Pancreas (tissue), 10 donors: ENCODE data around the gene MEA1. TPM values are rescaled to one million over a fixed set of nuclear protein-coding genes. Genes with fewer than 3 reads are reported as not detected.

Source experiments
- ATAC-seq, 4 donors: fragments of 200-7000 bp; cut with Tn5 transposase; one replicate each; pipeline versions ENCODE4 v1.8.0 to v1.9.1; 2020; ENCODE audit warnings: mild to moderate bottlenecking in 4 of 4, moderate library complexity in 4 of 4
- DNase-seq, 6 donors: peaks; one replicate each; pipeline ENCODE4 v3.0.0-alpha.2; 2020
- FAIRE-seq: peaks from 2 replicates; lab custom pipeline; 2012; peaks lifted over from hg19 to GRCh38; lab: Jason Lieb, UNC
- H3K27ac ChIP-seq, 4 donors: fragments of 200-600 bp; sonication (generic); 1 replicate in 3 of 4; 2 replicates in 1 of 4; pipeline versions ENCODE4 v1.5.0 to v1.8.0; 2020
- H3K27me3 ChIP-seq, 4 donors: fragments of 200-600 bp; one replicate each; pipeline ENCODE4 v1.8.0; 2021
- H3K36me3 ChIP-seq, 3 donors: fragments of 200-600 bp; sonication (generic) in 1 of 3; one replicate each; pipeline versions ENCODE4 v1.5.0 to v1.8.0; 2020 to 2021
- H3K4me1 ChIP-seq, 3 donors: fragments of 200-600 bp; one replicate each; pipeline ENCODE4 v1.8.0; 2021
- H3K4me3 ChIP-seq, 4 donors: fragments of 200-600 bp; sonication (generic) in 2 of 4; one replicate each; pipeline versions ENCODE4 v1.5.0 to v1.8.0; 2020 to 2021
- H3K9me3 ChIP-seq, 4 donors: fragments of 200-600 bp; one replicate each; pipeline ENCODE4 v1.8.0; 2021
- CTCF ChIP-seq, 4 donors: fragments of 200-600 bp; sonication (generic) in 3 of 4; IDR thresholded peaks; one replicate each; pipeline versions ENCODE4 v1.5.0 to v1.8.0; 2021; ENCODE audit warnings: antibody characterized with exemption in 4 of 4
- WGBS, 2 donors: extraction: QIAGEN DNeasy Blood & Tissue Kit; methylation state at CpG; one replicate each; pipeline ENCODE4 v1.1.7; 2013; 5-methylcytosine and 5-hydroxymethylcytosine counted together
- intact Hi-C, 3 donors: fragments of 100-400 bp; cut with DNase I; formaldehyde crosslinking; loops; one replicate each; pipeline versions ENCODE4 v1.11.1 to v1.14.2; 2022
- polyA plus RNA-seq, 2 donors: library from polyadenylated mRNA; stranded (reverse); fragments of 200-250 nt; gene quantifications; one replicate each; pipeline ENCODE4 v1.2.3, GENCODE V29; 2013
- total RNA-seq, 6 donors: library from RNA; stranded (reverse); fragmentation: NEBNext Ultra II Directional in 4 of 6; extraction: Animal tissue kit (Norgen Biotek cat#: 25700) in 4 of 6; gene quantifications; one replicate each; pipeline versions ENCODE4 v1.2.1 to v1.2.4, GENCODE V29; 2021 to 2023
- donor health status: healthy with polysubstance abuse.
- donor health status: DM: no; HTN: no; CAD: no; lungs with moderate emphysema.
- donor health status: DM: no; HTN: no; CAD: no.
- donor health status: control.
- donor health status: control.
- donor health status: Bipolar disorder and iron deficiency.
- donor health status: DM: yes; HTN: yes; CAD: no.
- donor health status: DM: no; HTN: no; CAD: no.
- donor health status: DM: no; HTN: no; CAD: no.
- donor health status: DM: yes; HTN: yes; CAD: no.

The MEA1 gene
- total and polyA plus RNA-seq, 8 donors = 16.5 to 48.7 (median 24.6) TPM

DNA sequence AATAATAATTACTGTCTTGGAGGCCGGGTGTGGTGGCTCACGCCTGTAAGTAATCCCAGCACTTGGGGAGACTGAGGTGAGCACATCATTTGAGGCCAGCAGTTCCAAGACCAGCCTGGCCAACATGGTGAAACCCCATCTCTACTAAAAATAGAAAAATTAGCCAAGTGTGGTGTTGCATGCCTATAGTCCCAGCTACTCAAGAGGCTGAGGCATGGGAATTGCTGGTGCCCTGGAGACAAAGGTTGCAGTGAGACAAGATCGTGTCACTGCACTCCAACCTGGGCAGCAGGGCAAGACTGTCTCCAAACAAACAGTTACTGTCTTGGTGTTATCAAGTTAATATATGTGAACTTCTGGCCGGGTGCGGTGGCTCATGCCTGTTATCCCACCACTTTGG lies 12.6 kb upstream of the MEA1 start:
- 91 to 97% methylated on average over 5 of the region's 5 CpGs for WGBS, 2 donors
- no peak for ATAC-seq
- intact Hi-C loops = no loop called here
- Histone ChIP-seq H3K27me3 (no peaks in the 10 kb centered on the region), H3K4me3 (no peak overlapping the region), H3K36me3 (peaks cover 8 to 53% (median 17%) of the 10 kb centered on the region in 3 donors), H3K4me1 (peaks cover 0 to 13% (median 3%) of the 10 kb centered on the region in 3 donors), H3K9me3 (no peaks in the 10 kb centered on the region), H3K27ac (no peak overlapping the region)
- peak in 1 of 6 donors; percentile 5 for DNase-seq
- no peak for TF ChIP-seq CTCF (IDR thresholded peaks at IDR 0.05)
- no peak for FAIRE-seq

GRCh38 chr6:43024436-43024835 lies 10.7 kb upstream of the MEA1 start:
- no peaks in the 10 kb centered on the region for H3K9me3 ChIP-seq
- peaks cover 0 to 16% (median 3%) of the 10 kb centered on the region in 3 donors for H3K4me1 ChIP-seq
- intact Hi-C loops = no loop called here
- WGBS, 2 donors = 75 to 80% methylated on average over 2 of the region's 2 CpGs
- no peak overlapping the region for H3K27ac ChIP-seq
- FAIRE-seq (no peak), DNase-seq (no peak), ATAC-seq (no peak)
- no peaks in the 10 kb centered on the region for H3K27me3 ChIP-seq
- peaks cover 8 to 44% (median 17%) of the 10 kb centered on the region in 3 donors for H3K36me3 ChIP-seq
- no peak for TF ChIP-seq CTCF (IDR thresholded peaks at IDR 0.05)
- no peak overlapping the region for H3K4me3 ChIP-seq

DNA sequence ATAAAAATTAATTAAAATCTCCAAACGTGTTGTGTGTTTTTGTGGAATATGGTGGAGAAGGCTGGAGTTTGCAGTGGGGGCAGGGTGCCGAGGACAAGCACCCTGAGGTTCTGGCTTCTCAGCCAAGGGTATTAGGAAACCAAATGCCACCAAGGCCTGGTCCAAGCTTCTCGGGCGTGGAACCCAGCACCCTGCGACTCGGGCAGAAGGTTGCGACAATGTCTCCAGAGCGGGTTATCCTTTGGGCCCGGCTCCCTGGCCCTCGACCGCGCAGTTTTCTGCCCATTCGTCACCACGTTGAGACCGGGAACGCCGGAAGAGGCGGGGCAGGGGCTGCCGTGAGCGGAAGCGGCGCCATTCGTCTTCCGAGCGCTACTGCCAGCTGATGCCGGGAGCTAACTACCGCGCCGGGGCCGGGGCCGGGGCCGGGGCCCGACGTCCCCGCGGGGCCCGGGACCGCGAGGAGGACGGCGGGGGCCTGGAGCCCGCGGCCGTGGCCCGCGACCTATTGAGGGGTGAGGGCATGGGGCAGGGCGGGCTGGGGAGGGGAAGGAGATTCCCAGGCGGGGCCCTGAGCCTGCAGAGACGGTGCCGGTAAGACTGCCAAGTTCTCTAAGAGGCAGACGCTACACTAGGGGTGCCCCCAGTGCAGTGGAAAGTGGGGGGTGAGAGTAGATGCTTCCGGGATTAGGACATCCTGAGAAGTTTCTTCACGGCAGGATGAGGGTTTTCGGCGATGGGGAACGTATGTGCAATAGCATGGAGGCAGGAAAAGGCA lies 7.7 kb upstream of the MEA1 start, which contains the start of gene RRP36:
TSS of gene RRP36 (plus strand) at position 354 of the 778 bp plus-strand sequence. CDS start at position 386, 32 bp downstream.
- Histone ChIP-seq H3K27ac (peak within 1 kb of the TSS; percentile 64 to 79 (median 70)), H3K27me3 (no peaks in the 10 kb centered on the region), H3K36me3 (peaks cover 0 to 24% (median 8%) of the 10 kb centered on the region in 3 donors), H3K9me3 (no peaks in the 10 kb centered on the region), H3K4me1 (peaks cover 0 to 16% (median 3%) of the 10 kb centered on the region in 3 donors), H3K4me3 (peak within 1 kb of the TSS; percentile 60 to 96 (median 86))
- no peak for TF ChIP-seq CTCF (IDR thresholded peaks at IDR 0.05)
- peak; percentile 76 to 94 (median 80) for DNase-seq
- WGBS, 2 donors = 0 to 1% methylated on average over 47 to 56 of the region's 56 CpGs
- ATAC-seq = peak; percentile 92 to 97 (median 94)
- intact Hi-C loops = no loop called here
- FAIRE-seq = no peak

DNA sequence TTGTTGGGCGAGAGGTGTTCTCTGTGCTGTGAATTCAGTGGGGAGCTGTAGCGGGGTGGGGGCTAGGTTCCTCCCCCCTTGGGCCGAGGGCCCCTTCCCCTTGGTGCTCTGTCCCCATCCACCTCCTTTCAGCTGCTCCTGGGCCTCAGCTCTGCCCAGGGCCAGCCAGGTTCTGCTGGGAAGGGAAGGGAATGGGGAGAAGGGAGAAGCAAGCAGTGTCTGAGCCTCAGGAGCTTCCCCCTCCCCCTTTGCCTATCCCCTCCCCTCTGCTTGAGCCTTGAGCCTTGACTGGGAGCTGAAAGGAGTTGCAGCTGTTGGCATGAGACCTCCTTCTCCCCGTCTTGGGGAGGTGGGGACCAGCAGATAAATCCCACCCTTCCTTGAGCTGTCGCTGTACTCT lies 7.1 kb upstream of the MEA1 start:
- Histone ChIP-seq H3K4me1 (peaks cover 0 to 21% (median 3%) of the 10 kb centered on the region in 3 donors), H3K36me3 (peaks cover 0 to 18% (median 6%) of the 10 kb centered on the region in 3 donors), H3K27ac (peak overlapping the region; percentile 64 to 79 (median 70)), H3K9me3 (no peaks in the 10 kb centered on the region), H3K4me3 (peak overlapping the region in 3 of 4 donors; percentile 60 to 96 (median 81)), H3K27me3 (no peaks in the 10 kb centered on the region)
- FAIRE-seq (no peak), ATAC-seq (peak; percentile 9 to 31 (median 20)), DNase-seq (peak in 1 of 6 donors; percentile 49)
- intact Hi-C loops = no loop called here
- 40 to 52% methylated on average over 5 of the region's 5 CpGs for WGBS, 2 donors
- no peak for TF ChIP-seq CTCF (IDR thresholded peaks at IDR 0.05)
